Keratinocyte (primary cell): ENCODE data around the gene KANTR.

Source experiments
- EZH2 ChIP-seq: IDR thresholded peaks from one replicate; pipeline ENCODE4 v1.6.1; 2012; ENCODE audit warnings: inconsistent platforms, mild to moderate bottlenecking, low read length, moderate library complexity
- TF ChIP-seq, protein P1 (sequence below), 3 experiments: IDR thresholded peaks in 1 of 3; conservative IDR thresholded peaks in 1 of 3; optimal IDR thresholded peaks in 1 of 3; 2 replicates in 2 of 3; 3 replicates in 1 of 3; pipeline versions ENCODE3 to v1.5.1; 2011; ENCODE audit warnings: low read length in 3 of 3, mild to moderate bottlenecking in 3 of 3, moderate library complexity in 2 of 3, control low read depth in 1 of 3, inconsistent platforms in 1 of 3; ENCODE audit not compliant: insufficient read depth in 2 of 3; ENCODE audit errors: extremely low read depth in 1 of 3

DNA sequence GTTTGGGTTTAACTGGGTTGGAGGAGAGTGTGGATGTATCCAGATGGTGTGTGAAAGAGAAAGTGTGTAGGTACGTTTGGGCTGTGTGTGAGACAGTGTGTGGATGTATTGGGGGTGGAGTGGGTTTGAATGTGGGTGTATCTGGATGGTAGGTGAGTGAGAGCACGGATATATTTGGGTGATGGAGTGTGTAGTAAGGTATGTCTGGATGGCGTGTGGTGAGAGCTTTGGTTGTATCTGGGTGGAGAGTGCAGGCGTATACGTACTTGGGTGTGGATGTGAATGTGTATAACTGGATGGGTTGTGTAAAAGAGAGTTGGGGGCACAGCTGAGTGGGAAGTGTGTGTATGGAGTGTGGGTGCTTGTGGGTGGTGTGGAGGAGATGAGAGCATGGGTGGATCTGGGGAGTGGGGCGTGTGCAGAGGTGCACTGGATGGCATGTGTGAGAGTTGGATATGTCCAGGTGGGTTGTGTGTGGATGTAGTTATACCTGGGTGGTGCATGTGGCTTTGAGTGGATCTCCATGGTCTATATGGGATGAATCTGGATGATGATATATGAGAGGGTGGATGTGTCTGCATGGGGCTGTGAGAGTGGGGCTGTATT is 38.6 kb upstream of the KANTR start:
- TF ChIP-seq, protein P1, sequence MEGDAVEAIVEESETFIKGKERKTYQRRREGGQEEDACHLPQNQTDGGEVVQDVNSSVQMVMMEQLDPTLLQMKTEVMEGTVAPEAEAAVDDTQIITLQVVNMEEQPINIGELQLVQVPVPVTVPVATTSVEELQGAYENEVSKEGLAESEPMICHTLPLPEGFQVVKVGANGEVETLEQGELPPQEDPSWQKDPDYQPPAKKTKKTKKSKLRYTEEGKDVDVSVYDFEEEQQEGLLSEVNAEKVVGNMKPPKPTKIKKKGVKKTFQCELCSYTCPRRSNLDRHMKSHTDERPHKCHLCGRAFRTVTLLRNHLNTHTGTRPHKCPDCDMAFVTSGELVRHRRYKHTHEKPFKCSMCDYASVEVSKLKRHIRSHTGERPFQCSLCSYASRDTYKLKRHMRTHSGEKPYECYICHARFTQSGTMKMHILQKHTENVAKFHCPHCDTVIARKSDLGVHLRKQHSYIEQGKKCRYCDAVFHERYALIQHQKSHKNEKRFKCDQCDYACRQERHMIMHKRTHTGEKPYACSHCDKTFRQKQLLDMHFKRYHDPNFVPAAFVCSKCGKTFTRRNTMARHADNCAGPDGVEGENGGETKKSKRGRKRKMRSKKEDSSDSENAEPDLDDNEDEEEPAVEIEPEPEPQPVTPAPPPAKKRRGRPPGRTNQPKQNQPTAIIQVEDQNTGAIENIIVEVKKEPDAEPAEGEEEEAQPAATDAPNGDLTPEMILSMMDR (optimal IDR thresholded peaks at IDR 0.05 in 1 of 3, IDR thresholded peaks at IDR 0.05 in 1 of 3, conservative IDR thresholded peaks at IDR 0.05 in 1 of 3; ENCODE audit: extremely low read depth in 1 of 3, insufficient read depth in 2 of 3, low read length in 3 of 3), result no peak
- no peak for TF ChIP-seq EZH2
